Measurements from ENCODE around the gene CLIP1. TPM values are rescaled to one million over a fixed set of nuclear protein-coding genes. Genes with fewer than 3 reads are reported as not detected.

Gene CLIP1
- total and polyA plus RNA-seq, 2 of the 8 experiments (the other 6 are each of a cell fraction or from before 2014, with no cell fraction given) = 19.0 to 27.6 TPM

- H4K8ac ChIP-seq (ENCODE audit: extremely low read depth, insufficient read depth, low read length) = no peak overlapping the region
- no peaks in the 10 kb centered on the region for H3K23me2 ChIP-seq (ENCODE audit: low read depth, low read length)
- no peak overlapping the region for H2BK12ac ChIP-seq (ENCODE audit: low read depth, low read length)
- no peak overlapping the region for H3K18ac ChIP-seq (ENCODE audit: extremely low read depth, low read length)
- H2BK120ac ChIP-seq (replicated peaks; ENCODE audit: low read depth, low read length) = no peak overlapping the region
- H2BK5ac ChIP-seq (ENCODE audit: low read depth, low read length) = no peak overlapping the region
- H3K14ac ChIP-seq (ENCODE audit: insufficient read length) = no peak overlapping the region
- H3K79me2 ChIP-seq (ENCODE audit: control insufficient read depth in 1 of 2, insufficient read depth in 2 of 2, low read length in 2 of 2) = no peaks in the 10 kb centered on the region
- H2BK20ac ChIP-seq (ENCODE audit: low read length) = no peak overlapping the region
- H3K4me1 ChIP-seq (replicated peaks in 1 of 4; ENCODE audit: control insufficient read depth in 3 of 4, insufficient read depth in 4 of 4, low read length in 3 of 4) = no peaks in the 10 kb centered on the region; a peak in 1 of 7 replicates
- ChIA-PET CTCF (ENCODE audit: partially characterized antibody) (interaction anchor here (0.9 to 1.9 kb wide), 2 partner anchors 12 to 43 kb away, joined by 3 to 6 read pairs; no protein-coding TSS in a partner anchor), POLR2A (ENCODE audit: partially characterized antibody) (interaction anchor here (0.6 kb wide), 1 partner anchor 14 kb away, joined by 3 read pairs; no protein-coding TSS in a partner anchor)
- H3K4ac ChIP-seq (replicated peaks; ENCODE audit: insufficient read length, low read depth, low read length) = no peak overlapping the region
- H3K27ac ChIP-seq (ENCODE audit: low read depth, low read length) = no peak overlapping the region
- no peaks in the 10 kb centered on the region for H4K20me1 ChIP-seq (replicated peaks in 1 of 2; ENCODE audit: control insufficient read depth in 1 of 2, insufficient read depth in 2 of 2, low read length in 2 of 2)
- no peak overlapping the region for H4K5ac ChIP-seq (ENCODE audit: insufficient read length, low read depth, low read length)
- no peak overlapping the region for H2AFZ ChIP-seq (ENCODE audit: low read length)
- H3K36me3 ChIP-seq (ENCODE audit: control insufficient read depth in 2 of 4, insufficient read depth in 4 of 4, low read length in 3 of 4) = no peaks in the 10 kb centered on the region
- no peaks in the 10 kb centered on the region for H3K79me1 ChIP-seq (ENCODE audit: low read depth, low read length)
- no peak for DNase-seq (ENCODE audit: low read depth in 1 of 2, low spot score in 2 of 2)
- H2AK5ac ChIP-seq (ENCODE audit: low read depth, low read length) = no peak overlapping the region
- H3K56ac ChIP-seq (replicated peaks; ENCODE audit: insufficient read length, low read depth, low read length) = no peak overlapping the region
- no peaks in the 10 kb centered on the region for H3K9me3 ChIP-seq (ENCODE audit: insufficient read depth in 2 of 2, low read depth in 1 of 2, low read length in 1 of 2)
- WGBS, 2 experiments (ENCODE audit: extremely low coverage in 1 of 2, insufficient coverage in 1 of 2, insufficient read length in 1 of 2, insufficient replicate concordance in 2 of 2, low coverage in 1 of 2, low lambda C conversion rate in 2 of 2, missing lambda C conversion rate in 1 of 2) = 85% methylated on average over 3 of the region's 3 CpGs; no CpG with 5 or more reads in 1 of the 2 experiments
- no peak overlapping the region for H2BK15ac ChIP-seq (ENCODE audit: low read length)
- H3K4me3 ChIP-seq (ENCODE audit: extremely low read depth in 1 of 4, insufficient read depth in 2 of 4, low read depth in 3 of 4, low read length in 4 of 4) = no peak overlapping the region
- H4K91ac ChIP-seq (replicated peaks; ENCODE audit: insufficient read length, low read length) = no peak overlapping the region
- no peaks in the 10 kb centered on the region for H3K27me3 ChIP-seq (replicated peaks in 1 of 4; ENCODE audit: control insufficient read depth in 3 of 4, extremely low read depth in 1 of 4, insufficient read depth in 3 of 4, low read length in 3 of 4)
- no peak for FAIRE-seq
- no peak overlapping the region for H3K9ac ChIP-seq (replicated peaks in 1 of 4; ENCODE audit: extremely low read depth in 1 of 4, low read depth in 3 of 4, low read length in 3 of 4)
- H3K4me2 ChIP-seq (ENCODE audit: insufficient read depth in 1 of 2, low read depth in 2 of 2, low read length in 2 of 2) = no peak overlapping the region
- H3K23ac ChIP-seq (ENCODE audit: insufficient read length) = no peak overlapping the region
- no peak for TF ChIP-seq CREB1 (IDR thresholded peaks at IDR 0.05)
- no peak for TF ChIP-seq JUN (IDR thresholded peaks at IDR 0.05; ENCODE audit: low read depth, low read length)
- no peak for TF ChIP-seq TBP (IDR thresholded peaks at IDR 0.05; ENCODE audit: low read depth, low read length)
- no peak for TF ChIP-seq SP1 (IDR thresholded peaks at IDR 0.05; ENCODE audit: low read depth, low read length)
- no peak for TF ChIP-seq POLR2A (IDR thresholded peaks at IDR 0.05; ENCODE audit: control extremely low read depth in 1 of 2, low read depth in 2 of 2, low read length in 2 of 2)
- TF ChIP-seq PHF8 (conservative IDR thresholded peaks at IDR 0.05; ENCODE audit: low read depth, low read length) = no peak
- TF ChIP-seq CBX5 (IDR thresholded peaks at IDR 0.05; ENCODE audit: low read depth, low read length) = no peak
- TF ChIP-seq ZNF274 (IDR thresholded peaks at IDR 0.05; ENCODE audit: borderline replicate concordance, extremely low read depth, low read length) = no peak
- TF ChIP-seq BACH1 (IDR thresholded peaks at IDR 0.05; ENCODE audit: low read length) = no peak
- no peak for TF ChIP-seq ATF2 (IDR thresholded peaks at IDR 0.05; ENCODE audit: low read length)
- no peak for TF ChIP-seq CEBPB (IDR thresholded peaks at IDR 0.05; ENCODE audit: low read depth, low read length)
- no peak for TF ChIP-seq CBX8 (IDR thresholded peaks at IDR 0.05; ENCODE audit: borderline replicate concordance, low read depth, low read length)
- no peak for TF ChIP-seq MAFK (IDR thresholded peaks at IDR 0.05; ENCODE audit: low read depth, low read length)
These were observed 111.7 kb downstream of the CLIP1 start for GRCh38 chr12:122310626-122311333.

Measured in H1 (cell line).